Kidney glomerular epithelial cell (primary cell): ENCODE data around the gene ERICH3.
"Not testable (repeated sequence)": the region's sequence is repeated elsewhere in the genome, so short reads cannot be mapped to it uniquely, and the experiment has no call there.

Experiments
- DNase-seq: peaks from one replicate; lab custom pipeline; 2025; lab: John Stamatoyannopoulos, UW

Gene ERICH3

DNA sequence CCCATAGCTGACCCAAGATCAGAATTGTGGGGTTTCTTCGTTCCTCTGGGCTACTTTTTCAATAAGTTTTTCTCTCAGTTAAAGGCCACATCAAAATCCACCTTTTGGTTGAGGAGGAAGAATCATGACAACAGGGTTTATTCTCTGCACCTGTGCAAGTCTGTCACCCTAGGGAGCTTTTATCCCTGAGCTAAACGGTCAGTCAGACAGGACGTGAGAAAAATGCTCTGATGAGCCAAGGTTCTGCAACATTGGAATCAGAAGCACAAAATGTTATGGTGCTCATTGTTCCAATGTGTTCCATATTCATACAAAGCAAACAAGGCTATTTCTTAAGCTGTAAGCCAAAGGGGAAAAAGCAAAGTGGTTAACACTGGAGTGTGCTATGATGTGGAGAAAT lies 7.4 kb upstream of the ERICH3 start:
- no peak for DNase-seq

DNA sequence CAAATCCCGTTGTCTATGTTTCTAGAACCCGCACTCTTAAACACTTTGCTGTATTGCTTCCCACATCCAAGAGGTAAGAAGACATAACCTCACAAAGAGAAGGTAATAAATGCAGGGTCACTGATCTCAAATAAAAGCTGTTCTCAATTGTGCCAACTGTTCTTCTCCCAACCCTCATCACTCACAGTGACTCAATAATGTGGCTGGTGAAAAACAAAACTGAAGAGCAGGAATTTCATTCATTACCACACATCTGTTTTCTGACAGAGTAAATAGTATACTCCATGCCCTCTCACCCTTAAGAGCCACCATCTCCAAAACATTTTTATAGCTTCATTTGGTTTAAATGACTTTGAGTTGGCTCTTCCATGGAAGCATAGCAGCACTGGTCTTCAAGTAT lies 6.2 kb upstream of the ERICH3 start:
- no peak for DNase-seq

DNA sequence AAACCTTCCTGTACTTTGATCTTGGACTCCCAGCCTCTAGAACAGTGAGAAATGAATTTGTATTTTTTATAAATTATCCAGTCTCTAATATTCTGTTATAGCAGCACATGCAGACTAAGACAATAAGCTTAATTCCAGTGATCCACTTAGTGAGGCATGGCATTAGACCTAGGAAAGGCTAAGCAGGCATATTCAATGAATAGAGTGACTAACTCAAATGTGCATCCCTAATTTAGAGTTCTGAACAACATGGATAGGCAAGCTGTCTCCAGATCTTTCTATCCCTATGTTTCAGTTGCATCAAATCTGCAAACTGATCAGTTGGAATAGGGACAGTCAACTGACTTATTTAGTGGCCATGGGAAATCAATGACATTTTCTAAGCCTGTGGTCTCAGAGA lies 4.3 kb upstream of the ERICH3 start:
- DNase-seq = no peak

- no peak for DNase-seq
Observed at GRCh38 chr1:74674278-74675048, 871 bp upstream of the ERICH3 start.

GRCh38 chr1:74670866-74671265 lies 2.7 kb downstream of the ERICH3 start:
- not testable (repeated sequence) for DNase-seq

DNA sequence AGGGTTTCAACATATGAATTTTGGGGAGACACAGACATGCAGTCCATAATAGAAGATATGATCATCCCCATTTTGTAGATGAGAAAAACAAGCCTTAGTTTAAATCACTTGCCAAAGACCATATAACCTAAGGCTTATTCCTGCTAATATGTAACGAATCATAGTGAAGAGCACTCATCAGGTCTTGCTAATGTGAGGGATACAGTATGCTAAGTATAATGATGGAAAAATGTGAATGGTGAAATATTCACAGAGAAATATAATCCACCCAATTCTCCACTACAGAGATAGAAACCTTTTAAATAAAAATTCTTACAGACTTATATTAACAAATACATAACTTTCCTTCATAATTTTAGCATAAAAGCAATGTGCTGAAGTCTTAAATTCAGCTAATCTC lies 18.9 kb downstream of the ERICH3 start:
- no peak for DNase-seq

DNA sequence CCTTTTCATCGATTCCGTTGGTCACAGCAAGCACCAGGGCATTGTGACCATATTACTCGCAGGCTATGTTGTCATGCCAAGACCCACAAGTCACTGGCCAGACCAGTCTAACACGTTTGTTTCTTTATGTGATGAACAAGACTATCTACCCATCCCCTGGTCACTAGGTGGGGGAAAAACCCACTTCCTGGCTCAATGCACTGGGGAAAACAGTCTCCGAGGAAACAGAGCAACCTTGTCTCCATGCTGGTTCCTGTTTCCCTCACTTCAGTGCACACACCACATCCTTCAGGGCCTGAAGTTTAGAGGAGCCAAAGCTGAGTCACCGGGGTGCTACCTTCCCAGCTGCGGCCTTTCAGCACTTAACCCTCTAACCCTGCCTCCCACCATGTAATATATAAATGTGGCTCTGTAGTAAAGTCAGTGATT lies 20.9 kb downstream of the ERICH3 start:
- DNase-seq = peak; percentile 96

DNA sequence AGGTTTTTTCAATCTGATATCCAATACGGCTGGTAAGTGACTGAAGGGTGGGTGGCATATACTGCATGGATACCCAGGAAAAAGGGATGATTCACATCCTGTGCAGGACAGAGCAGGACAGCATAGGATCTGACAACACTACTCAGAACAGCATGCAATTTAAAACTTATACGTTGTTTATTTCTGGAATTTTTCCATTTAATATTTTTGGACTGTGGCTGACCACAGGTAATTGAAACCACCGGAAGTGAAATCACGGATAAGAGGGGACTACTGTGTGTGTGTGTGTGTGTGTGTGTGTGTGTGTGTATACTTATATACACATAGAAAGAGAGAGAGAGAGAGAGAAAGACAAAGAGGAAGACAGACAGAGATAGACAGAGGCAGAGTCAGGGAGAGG lies 23.0 kb downstream of the ERICH3 start:
- DNase-seq = peak; percentile 23

DNA sequence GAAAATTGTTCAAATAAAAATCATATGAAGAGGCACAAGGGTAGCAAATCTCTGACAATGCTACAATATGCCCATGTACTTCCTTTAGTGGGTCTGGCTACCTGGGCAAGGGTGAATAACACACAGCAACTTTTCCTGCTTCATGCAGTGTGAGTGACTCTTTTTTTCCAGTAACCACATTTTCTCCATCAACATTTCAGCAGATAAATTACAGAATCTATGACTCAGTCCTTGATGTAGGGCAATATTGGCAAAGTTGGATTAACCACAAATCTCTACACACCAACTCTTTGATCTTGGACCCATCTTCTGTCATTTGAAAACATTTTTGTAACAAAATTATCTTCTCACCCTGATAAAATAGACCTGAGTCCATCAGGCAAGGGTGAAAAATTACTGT lies 31.7 kb downstream of the ERICH3 start:
- no peak for DNase-seq

- DNase-seq = no peak
Observed at GRCh38 chr1:74641161-74641560, 32.4 kb downstream of the ERICH3 start.

GRCh38 chr1:74637296-74637695 lies 36.3 kb downstream of the ERICH3 start:
- no peak for DNase-seq

DNA sequence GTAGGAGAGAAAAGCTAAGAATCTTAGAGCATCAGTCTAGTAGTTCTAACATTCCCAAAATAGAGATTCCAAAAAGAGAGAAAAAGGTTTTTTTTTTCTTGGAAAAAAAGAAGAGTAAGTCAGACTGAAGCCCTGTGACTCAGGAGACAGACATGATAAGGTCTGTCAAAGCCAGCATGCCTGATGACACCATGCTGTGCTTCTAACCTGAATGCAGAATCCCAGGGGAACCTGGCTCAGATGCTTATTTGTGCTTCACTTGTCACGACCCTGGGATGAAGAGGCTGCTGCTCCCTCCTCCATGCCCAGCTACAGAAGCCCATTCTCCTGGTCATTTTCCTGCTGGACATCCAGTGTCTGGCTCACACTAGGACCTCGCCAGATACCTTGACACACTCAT lies 44.3 kb downstream of the ERICH3 start:
- no peak for DNase-seq

DNA sequence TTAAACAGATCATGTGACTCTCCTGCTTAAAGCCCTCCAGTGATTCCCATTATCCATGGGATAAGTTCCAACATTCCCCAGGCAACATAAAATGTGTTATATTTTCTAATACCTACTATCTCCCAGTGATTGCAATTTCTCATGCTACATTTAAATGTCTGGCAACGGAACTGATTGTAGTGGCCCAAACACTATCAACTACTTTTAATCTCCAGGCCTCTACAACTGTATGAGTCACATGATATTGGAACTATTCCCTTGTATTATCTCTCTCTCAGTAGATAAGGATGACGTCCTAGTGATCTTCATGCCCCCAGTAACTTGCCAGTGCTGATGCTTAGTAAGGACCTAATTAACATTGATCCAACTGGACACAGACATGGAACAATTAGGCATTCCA lies 49.9 kb downstream of the ERICH3 start:
- DNase-seq = no peak

GRCh38 chr1:74620242-74620641 lies 53.4 kb downstream of the ERICH3 start:
- DNase-seq = no peak

- no peak for DNase-seq
Observed at GRCh38 chr1:74618974-74619373, 54.6 kb downstream of the ERICH3 start.

DNA sequence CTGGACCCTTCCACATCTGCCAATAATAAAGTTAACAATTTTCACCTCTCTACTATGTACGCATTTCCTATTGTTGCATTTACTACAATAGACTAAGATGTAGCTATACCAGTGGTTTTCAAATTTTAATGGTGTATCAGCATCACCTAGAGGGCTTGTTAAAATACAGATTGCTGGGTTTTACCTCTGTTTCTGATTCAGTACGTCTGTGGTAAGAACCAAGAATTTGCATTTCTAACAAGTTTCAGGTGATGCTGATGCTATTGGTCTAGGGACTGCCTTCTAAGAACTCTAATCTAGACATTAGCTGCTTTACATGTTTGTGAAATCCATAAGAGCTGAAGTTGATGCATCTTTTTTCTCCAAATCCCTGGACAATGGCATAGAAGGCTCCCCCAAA lies 59.7 kb downstream of the ERICH3 start:
- DNase-seq = no peak

- no peak for DNase-seq
Observed at GRCh38 chr1:74611887-74612286, 61.7 kb downstream of the ERICH3 start.

GRCh38 chr1:74610961-74611360 lies 62.6 kb downstream of the ERICH3 start:
- DNase-seq = no peak

DNA sequence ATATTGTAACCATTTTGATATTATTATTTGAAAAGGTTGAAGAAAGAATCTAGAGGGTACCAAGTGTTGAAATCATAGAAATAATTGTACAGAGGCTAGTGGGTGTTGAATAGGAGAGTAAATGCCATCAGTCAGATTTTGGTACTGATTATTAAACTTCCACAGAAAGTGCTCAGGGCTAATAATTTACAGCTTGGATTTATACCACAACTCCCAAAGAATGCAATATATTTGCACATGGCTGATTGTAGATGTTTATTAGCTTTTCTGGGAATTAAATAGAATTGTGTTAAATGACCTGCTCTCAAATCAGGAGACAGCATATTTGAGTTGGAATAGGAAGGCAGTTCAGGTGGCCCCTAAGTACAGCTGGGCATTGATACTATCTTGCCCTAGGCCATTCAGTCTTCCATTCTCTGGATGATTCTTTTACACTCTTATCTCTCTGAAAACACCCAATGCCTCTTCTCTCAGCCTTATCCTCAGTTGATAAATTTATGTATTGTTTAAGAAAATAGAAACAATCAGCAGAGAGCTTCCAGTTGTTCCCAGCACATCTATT lies 63.7 kb downstream of the ERICH3 start:
- DNase-seq = no peak

DNA sequence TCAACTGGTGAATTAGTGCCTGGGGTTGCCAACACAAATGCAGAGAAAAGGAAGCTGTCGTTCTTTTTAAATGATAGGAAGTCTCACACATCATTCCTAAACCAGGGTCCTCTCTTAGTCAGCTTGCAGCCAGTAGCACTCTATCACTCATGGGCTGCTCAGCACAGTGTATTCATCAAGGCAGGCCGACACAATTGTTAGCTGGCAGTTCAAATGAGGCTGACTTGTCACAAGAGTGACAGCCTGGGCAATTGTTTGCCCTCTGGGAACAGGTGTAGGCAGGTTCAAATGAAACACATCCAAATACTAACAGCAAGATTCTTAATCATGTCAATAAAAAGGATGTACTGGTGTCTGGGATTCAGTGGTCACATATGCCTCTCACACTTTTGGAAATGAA lies 76.9 kb downstream of the ERICH3 start:
- DNase-seq = no peak

- no peak for DNase-seq
Observed at GRCh38 chr1:74593887-74594866, 79.4 kb downstream of the ERICH3 start.

- DNase-seq = no peak
Observed at GRCh38 chr1:74592580-74593355, 80.8 kb downstream of the ERICH3 start.
